Endothelial cell of umbilical vein (primary cell): ENCODE results near the gene NRXN3. TPM values are rescaled to one million over a fixed set of nuclear protein-coding genes. Genes with fewer than 3 reads are reported as not detected.

Source experiments
- BruUV-seq: library from RNA; stranded (reverse); fragments of 400-500 nt; replicated peaks from 2 replicates; lab custom pipeline; 2021; lab: Mats Ljungman, UMichigan
- CTCF ChIA-PET: fragments of 300-600, 350-600 bp; sonication (Branson Sonifier 250); formaldehyde crosslinking; loops from one replicate; lab custom pipeline; 2021; ENCODE audit warnings: antibody characterized with exemption, inconsistent platforms; lab: Charles Lee
- POLR2A ChIA-PET: fragments of 300-600, 350-600 bp; sonication (Branson Sonifier 250); formaldehyde crosslinking; loops from one replicate; lab custom pipeline; 2021; ENCODE audit warnings: antibody characterized with exemption, inconsistent platforms; lab: Charles Lee
- DNase-seq: peaks from one replicate; pipeline ENCODE4 v3.0.0-alpha.2; 2011; ENCODE audit warnings: low read depth, low spot score
- FAIRE-seq: peaks from 2 replicates; lab custom pipeline; 2011; peaks lifted over from hg19 to GRCh38; lab: Jason Lieb, UNC
- H2AFZ ChIP-seq: 2 replicates; pipeline ENCODE4 v1.6.0; 2012; ENCODE audit warnings: low read depth, low read length, control low read depth, inconsistent platforms
- H3K27ac ChIP-seq: 2 replicates; pipeline ENCODE4 v1.5.1; 2011; ENCODE audit warnings: low read depth, mild to moderate bottlenecking, control low read depth, low read length, moderate library complexity; ENCODE audit not compliant: insufficient read depth
- H3K27me3 ChIP-seq, 2 experiments: 2 replicates each; pipeline versions ENCODE4 v1.6.0 to v1.6.1; 2011; ENCODE audit warnings: low read length in 2 of 2, mixed read lengths in 1 of 2; ENCODE audit not compliant: control insufficient read depth in 2 of 2, insufficient read depth in 2 of 2
- H3K36me3 ChIP-seq, 2 experiments: 2 replicates in 1 of 2; 3 replicates in 1 of 2; pipeline ENCODE4 v1.5.1; 2011; ENCODE audit warnings: low read length in 2 of 2, mild to moderate bottlenecking in 1 of 2, moderate library complexity in 1 of 2; ENCODE audit not compliant: control insufficient read depth in 2 of 2, insufficient read depth in 2 of 2; ENCODE audit errors: extremely low read depth in 1 of 2
- H3K4me1 ChIP-seq: 3 replicates; pipeline ENCODE4 v1.5.1; 2011; ENCODE audit warnings: mild to moderate bottlenecking, low read length; ENCODE audit not compliant: control insufficient read depth, insufficient read depth; ENCODE audit errors: extremely low read depth
- H3K4me2 ChIP-seq: 2 replicates; pipeline ENCODE4 v1.6.1; 2011; ENCODE audit warnings: low read length, control low read depth, mixed read lengths; ENCODE audit not compliant: insufficient read depth
- H3K4me3 ChIP-seq, 3 experiments: fragments of 200-600 bp in 1 of 3; sonication (generic), shearing (Covaris generic) in 1 of 3; replicated peaks in 1 of 3; 2 replicates each; pipeline ENCODE4 v1.5.1; 2011 to 2016; ENCODE audit warnings: control low read depth in 3 of 3, low read length in 3 of 3, mild to moderate bottlenecking in 2 of 3, inconsistent platforms in 1 of 3, low read depth in 1 of 3, moderate library complexity in 1 of 3; ENCODE audit not compliant: insufficient read depth in 1 of 3
- H3K79me2 ChIP-seq: 2 replicates; pipeline ENCODE4 v1.6.0; 2012; ENCODE audit warnings: low read length, inconsistent platforms; ENCODE audit not compliant: control insufficient read depth, insufficient read depth
- H3K9ac ChIP-seq: replicated peaks from 2 replicates; pipeline ENCODE3; 2011; ENCODE audit warnings: low read length, control low read depth; ENCODE audit not compliant: insufficient read depth; ENCODE audit errors: extremely low read depth
- H3K9me1 ChIP-seq: replicated peaks from 3 replicates; pipeline ENCODE4 v1.6.0; 2011; ENCODE audit warnings: mild to moderate bottlenecking, low read length; ENCODE audit not compliant: control insufficient read depth, insufficient read depth; ENCODE audit errors: extremely low read depth
- H3K9me3 ChIP-seq: replicated peaks from 2 replicates; pipeline ENCODE4 v1.5.1; 2012; ENCODE audit warnings: low read length, inconsistent platforms; ENCODE audit not compliant: control insufficient read depth, insufficient read depth
- H4K20me1 ChIP-seq: replicated peaks from 2 replicates; pipeline ENCODE3; 2011; ENCODE audit warnings: mild to moderate bottlenecking, low read length; ENCODE audit not compliant: control insufficient read depth, insufficient read depth; ENCODE audit errors: extremely low read depth
- FOS ChIP-seq: IDR thresholded peaks from 2 replicates; pipeline ENCODE4 v1.6.1; 2011; ENCODE audit warnings: mild to moderate bottlenecking, low read length, moderate library complexity, borderline replicate concordance; ENCODE audit not compliant: insufficient read depth
- GATA2 ChIP-seq: IDR thresholded peaks from 2 replicates; pipeline ENCODE4 v1.7.0; 2011; ENCODE audit warnings: low read depth, mild to moderate bottlenecking, moderate library complexity, mixed read lengths, low read length; ENCODE audit not compliant: insufficient read length, insufficient read depth
- JUN ChIP-seq: IDR thresholded peaks from 2 replicates; pipeline ENCODE4 v1.6.1; 2011; ENCODE audit warnings: borderline replicate concordance, low read depth; ENCODE audit not compliant: insufficient read length, insufficient read depth
- POLR2A ChIP-seq: IDR thresholded peaks from 2 replicates; pipeline ENCODE4 v1.6.1; 2012; ENCODE audit warnings: low read depth, mild to moderate bottlenecking, control low read depth, low read length
- dilution Hi-C: fragments of 300-500 bp; cut with MboI; formaldehyde crosslinking; loops from one replicate; pipeline ENCODE4 v1.15.0; 2019; ENCODE audit warnings: low sequenced_read_pairs; ENCODE audit not compliant: extremely low pct_ligation_motif_present
- intact Hi-C: fragments of 100-400 bp; cut with micrococcal nuclease; formaldehyde crosslinking; loops from one replicate; pipeline ENCODE4 v1.10.0; 2022
- polyA plus RNA-seq, 4 experiments: library from polyadenylated mRNA; depleted of rRNA in 3 of 4; stranded (reverse) in 3 of 4; unstranded in 1 of 4; fragments of >200 nt; gene quantifications; 2 replicates each; pipeline versions ENCODE4 v1.2.1 to v1.2.3, GENCODE V29; 2011 to 2012; ENCODE audit warnings: missing spikeins in 1 of 4
- total RNA-seq: library from RNA; stranded (reverse); gene quantifications from 2 replicates; pipeline ENCODE4 v1.2.3, GENCODE V29; 2021
- TF ChIP-seq, protein P1 (sequence below): IDR thresholded peaks from 2 replicates; pipeline ENCODE4 v1.6.1; 2011; ENCODE audit not compliant: insufficient read depth, insufficient read length

Gene NRXN3
- total and polyA plus RNA-seq, 2 donors (not counting 3 experiments of a cell fraction or from before 2014, with no cell fraction given), result 0.72 to 4.2 TPM

DNA sequence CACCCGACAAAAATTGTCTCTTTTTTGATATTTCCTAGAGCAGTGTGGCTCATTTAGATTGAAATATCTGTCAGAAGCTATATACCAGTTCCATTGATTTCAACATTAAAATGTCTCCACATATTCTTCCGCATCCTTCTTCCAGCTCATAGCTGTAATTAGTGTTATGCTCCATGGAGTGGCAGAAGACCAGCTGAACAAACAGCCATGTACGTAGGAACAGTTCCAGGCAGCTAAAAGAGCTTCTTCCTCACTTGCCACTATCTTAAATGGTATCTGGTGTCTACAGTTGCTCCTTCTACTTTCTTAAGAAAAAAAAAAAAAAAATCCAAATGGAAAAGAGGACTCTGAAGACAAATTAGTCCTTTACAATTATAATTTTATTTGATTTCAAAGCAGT lies 1193.1 kb downstream of the NRXN3 start:
- no peaks in the 10 kb centered on the region for H3K36me3 ChIP-seq
- POLR2A ChIA-PET, result no interaction called here
- no peak for DNase-seq
- H2AFZ ChIP-seq, result no peak overlapping the region
- no TSS peak for BruUV-seq
- H4K20me1 ChIP-seq, result no peaks in the 10 kb centered on the region
- no peak for TF ChIP-seq GATA2
- no peak for TF ChIP-seq POLR2A
- no peak for FAIRE-seq
- H3K9me3 ChIP-seq, result no peaks in the 10 kb centered on the region
- no peaks in the 10 kb centered on the region for H3K4me1 ChIP-seq
- dilution Hi-C loops, result no loop called here
- H3K9me1 ChIP-seq, result no peaks in the 10 kb centered on the region
- no peak overlapping the region for H3K4me3 ChIP-seq
- no peaks in the 10 kb centered on the region for H3K27me3 ChIP-seq
- H3K27ac ChIP-seq, result no peak overlapping the region
- no peak overlapping the region for H3K9ac ChIP-seq
- CTCF ChIA-PET, result interaction anchor here (1.4 to 1.6 kb wide), 2 partner anchors 13 to 34 kb away, joined by 3 to 4 read pairs; no protein-coding TSS in a partner anchor
- H3K4me2 ChIP-seq, result no peak overlapping the region
- no peaks in the 10 kb centered on the region for H3K79me2 ChIP-seq
- intact Hi-C loops, result no loop called here

DNA sequence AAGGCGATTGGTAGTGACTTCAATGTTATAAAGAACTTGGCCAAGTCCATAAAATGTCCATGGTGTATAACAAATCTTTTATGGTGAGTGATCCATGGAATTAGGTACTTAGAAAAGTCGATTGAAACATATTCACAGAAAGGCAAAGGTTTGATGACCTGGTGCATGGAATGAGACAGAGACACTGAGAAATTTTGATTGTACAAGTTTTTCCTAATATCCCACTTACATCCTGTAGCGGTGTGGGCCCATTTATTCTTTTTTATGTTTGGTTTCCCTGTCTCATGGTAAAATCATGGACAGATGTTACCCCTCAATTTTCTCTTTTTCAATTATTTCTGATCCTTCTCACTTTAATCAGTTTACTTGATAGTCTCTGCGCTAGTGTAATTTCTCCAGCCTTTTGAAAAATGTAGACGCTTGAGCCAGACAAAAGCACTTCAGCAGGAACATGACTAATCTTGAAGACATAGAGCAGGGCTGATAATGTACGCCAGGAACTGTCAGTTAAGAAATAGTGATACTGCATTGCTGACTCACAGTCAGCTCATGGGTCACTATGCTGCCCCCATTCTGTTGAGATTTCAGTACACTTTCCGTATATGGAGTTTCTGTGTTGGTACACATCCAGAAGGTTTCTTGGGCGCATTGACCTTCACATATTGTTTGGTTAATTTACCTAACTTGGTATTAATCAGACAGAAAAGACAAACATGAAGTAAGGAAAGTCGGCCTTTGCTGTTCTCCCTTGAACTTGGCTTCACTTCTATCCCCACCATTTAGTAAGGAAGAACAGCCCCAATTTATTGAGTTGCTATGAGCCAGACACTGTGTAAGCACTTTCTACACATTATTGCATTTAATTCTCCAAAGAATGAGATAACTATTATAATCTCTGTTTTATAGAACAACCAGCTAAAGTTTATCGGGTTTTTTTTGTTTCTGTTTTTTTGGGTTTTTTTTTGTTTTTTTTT lies 1199.5 kb downstream of the NRXN3 start:
- Histone ChIP-seq H3K36me3 (no peaks in the 10 kb centered on the region), H2AFZ (no peak overlapping the region), H3K4me1 (peaks cover 6% of the 10 kb centered on the region), H3K9me3 (no peaks in the 10 kb centered on the region), H3K79me2 (no peaks in the 10 kb centered on the region), H3K9me1 (no peaks in the 10 kb centered on the region), H3K4me2 (no peak overlapping the region), H4K20me1 (no peaks in the 10 kb centered on the region), H3K27ac (peak overlapping the region; percentile 53), H3K9ac (no peak overlapping the region), H3K27me3 (no peaks in the 10 kb centered on the region), H3K4me3 (no peak overlapping the region)
- FAIRE-seq (peak; percentile 68), DNase-seq (peak; percentile 88)
- ChIA-PET CTCF (interaction anchor here (1.4 to 1.8 kb wide), 2 partner anchors 9 to 10 kb away, joined by 4 to 5 read pairs; no protein-coding TSS in a partner anchor), POLR2A (no interaction called here)
- dilution Hi-C loops, result no loop called here
- TSS peak; percentile 99 for BruUV-seq
- peak; percentile 5 for TF ChIP-seq JUN
- TF ChIP-seq GATA2, result peak; percentile 85
- TF ChIP-seq, protein P1, sequence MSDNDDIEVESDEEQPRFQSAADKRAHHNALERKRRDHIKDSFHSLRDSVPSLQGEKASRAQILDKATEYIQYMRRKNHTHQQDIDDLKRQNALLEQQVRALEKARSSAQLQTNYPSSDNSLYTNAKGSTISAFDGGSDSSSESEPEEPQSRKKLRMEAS, result no peak
- TF ChIP-seq FOS, result peak; percentile 99
- intact Hi-C loops, result loop anchor here (2.0 to 10.0 kb wide), 2 partner anchors 91 to 405 kb away; no protein-coding TSS in a partner anchor
